Loucy (cell line): ENCODE results near the gene ZCCHC2.

ENCODE experiments used
- H2AFZ ChIP-seq: fragments of 200-600 bp; sonication (generic); 2 replicates; pipeline ENCODE4 v1.6.0; 2016; ENCODE audit warnings: antibody characterized with exemption, mild to moderate bottlenecking, low read length, moderate library complexity
- H3F3A ChIP-seq: fragments of 200-600 bp; 2 replicates; pipeline ENCODE4 v1.6.0; 2016; ENCODE audit warnings: antibody characterized with exemption, low read depth, mild to moderate bottlenecking
- H3K27me3 ChIP-seq: fragments of 200-600 bp; sonication (generic); 2 replicates; pipeline ENCODE4 v1.6.1; 2014; ENCODE audit warnings: low read length, mild to moderate bottlenecking; ENCODE audit not compliant: insufficient read depth, poor library complexity, severe bottlenecking
- H3K36me3 ChIP-seq: fragments of 200-600 bp; sonication (generic); 2 replicates; pipeline ENCODE4 v1.6.1; 2016; ENCODE audit warnings: low read length; ENCODE audit not compliant: insufficient read depth
- H3K4me1 ChIP-seq: fragments of 200-600 bp; sonication (generic); 2 replicates; pipeline ENCODE4 v1.5.1; 2014; ENCODE audit warnings: low read length, mild to moderate bottlenecking; ENCODE audit not compliant: insufficient read depth, poor library complexity, severe bottlenecking
- H3K4me2 ChIP-seq: fragments of 200-600 bp; sonication (generic); 2 replicates; pipeline ENCODE4 v1.6.0; 2014; ENCODE audit warnings: antibody characterized with exemption, low read length, low read depth, mild to moderate bottlenecking; ENCODE audit not compliant: poor library complexity, severe bottlenecking
- H3K4me3 ChIP-seq: fragments of 200-600 bp; sonication (generic); 2 replicates; pipeline ENCODE4 v1.5.1; 2014; ENCODE audit warnings: low read length, mild to moderate bottlenecking, mixed read lengths; ENCODE audit not compliant: poor library complexity, severe bottlenecking
- H3K79me2 ChIP-seq: fragments of 200-600 bp; sonication (generic); 2 replicates; pipeline ENCODE4 v1.6.1; 2014; ENCODE audit warnings: low read length; ENCODE audit not compliant: insufficient read depth
- H3K9ac ChIP-seq: fragments of 200-600 bp; sonication (generic); 2 replicates; pipeline ENCODE4 v1.6.0; 2014; ENCODE audit warnings: mild to moderate bottlenecking, low read depth, low read length, moderate library complexity; ENCODE audit not compliant: poor library complexity, severe bottlenecking
- H3K9me2 ChIP-seq: fragments of 200-600 bp; sonication (generic); replicated peaks from 2 replicates; pipeline ENCODE4 v1.6.1; 2016; ENCODE audit warnings: low read depth, low read length, mixed read lengths
- H3K9me3 ChIP-seq: fragments of 200-600 bp; sonication (generic); 2 replicates; pipeline ENCODE4 v1.6.1; 2014; ENCODE audit warnings: mild to moderate bottlenecking, antibody characterized with exemption, low read length, low read depth; ENCODE audit not compliant: insufficient read depth
- H4K20me1 ChIP-seq: fragments of 200-600 bp; sonication (generic); 2 replicates; pipeline ENCODE4 v1.6.0; 2014; ENCODE audit warnings: antibody characterized with exemption, low read length, mild to moderate bottlenecking; ENCODE audit not compliant: insufficient read depth, poor library complexity, severe bottlenecking
- CTCF ChIP-seq: fragments of 200-600 bp; sonication (generic); conservative IDR thresholded peaks from 2 replicates; pipeline ENCODE4 v1.5.1; 2014; ENCODE audit warnings: mild to moderate bottlenecking, antibody characterized with exemption, low read length
- EZH2phosphoT487 ChIP-seq: fragments of 200-600 bp; IDR thresholded peaks from 2 replicates; pipeline ENCODE4 v1.6.1; 2018; ENCODE audit warnings: antibody characterized with exemption, mild to moderate bottlenecking, moderate library complexity, borderline replicate concordance

ZCCHC2 gene

GRCh38 chr18:62498616-62499262 is 24.1 kb upstream of the ZCCHC2 start:
- H4K20me1 ChIP-seq: no peaks in the 10 kb centered on the region
- no peaks in the 10 kb centered on the region for H3K36me3 ChIP-seq

GRCh38 chr18:62499263-62499650 is 23.6 kb upstream of the ZCCHC2 start:
- Histone ChIP-seq H3K4me1 (peaks cover 9% of the 10 kb centered on the region), H3K4me3 (no peak overlapping the region), H3K9me3 (no peaks in the 10 kb centered on the region), H3K9me2 (no peaks in the 10 kb centered on the region), H4K20me1 (no peaks in the 10 kb centered on the region), H3K79me2 (no peaks in the 10 kb centered on the region), H3K27me3 (no peaks in the 10 kb centered on the region), H3K36me3 (no peaks in the 10 kb centered on the region), H3K4me2 (no peak overlapping the region), H3K9ac (no peak overlapping the region), H2AFZ (no peak overlapping the region; the same call in 1 of the 2 replicates), H3F3A (no peaks in the 10 kb centered on the region)
- TF ChIP-seq CTCF: no peak
- TF ChIP-seq EZH2phosphoT487: no peak

More at GRCh38 chr18:62498616-62499262, 24.1 kb upstream of the ZCCHC2 start:
- H3K79me2 ChIP-seq: no peaks in the 10 kb centered on the region
- no peaks in the 10 kb centered on the region for H3K27me3 ChIP-seq
- H3K9ac ChIP-seq: no peak overlapping the region
- no peaks in the 10 kb centered on the region for H3K9me2 ChIP-seq
- H3K4me2 ChIP-seq: no peak overlapping the region
- peaks cover 9% of the 10 kb centered on the region for H3K4me1 ChIP-seq
- H3K4me3 ChIP-seq: no peak overlapping the region
- H2AFZ ChIP-seq: no peak overlapping the region
- H3K9me3 ChIP-seq: no peaks in the 10 kb centered on the region
- H3F3A ChIP-seq: no peaks in the 10 kb centered on the region
- TF ChIP-seq EZH2phosphoT487: no peak
- TF ChIP-seq CTCF: no peak

- Histone ChIP-seq H3K9me2 (no peaks in the 10 kb centered on the region), H3K4me3 (no peak overlapping the region), H3K36me3 (no peaks in the 10 kb centered on the region), H3K4me1 (peaks cover 9% of the 10 kb centered on the region), H4K20me1 (no peaks in the 10 kb centered on the region), H2AFZ (no peak overlapping the region; the same call in 1 of the 2 replicates), H3K79me2 (no peaks in the 10 kb centered on the region), H3K9me3 (no peaks in the 10 kb centered on the region), H3K4me2 (no peak overlapping the region), H3K9ac (no peak overlapping the region), H3F3A (no peaks in the 10 kb centered on the region), H3K27me3 (no peaks in the 10 kb centered on the region)
- no peak for TF ChIP-seq EZH2phosphoT487
- TF ChIP-seq CTCF: no peak
Measured at GRCh38 chr18:62500174-62500573, 22.7 kb upstream of the ZCCHC2 start.
